Measurements from ENCODE around the gene IMPG2.

GRCh38 chr3:101249522-101249921, 70.9 kb downstream of the IMPG2 start:
- TF ChIP-seq CTCF (IDR thresholded peaks at IDR 0.05) (no peak), POLR2AphosphoS5 (IDR thresholded peaks at IDR 0.05) (no peak), POLR2A (IDR thresholded peaks at IDR 0.05) (no peak)
